ENCODE measurements around the gene KRT17. TPM values are rescaled to one million over a fixed set of nuclear protein-coding genes. Genes with fewer than 3 reads are reported as not detected.
"Not testable (repeated sequence)": the region's sequence is repeated elsewhere in the genome, so short reads cannot be mapped to it uniquely, and the experiment has no call there.

KRT17 gene
- polyA plus RNA-seq, 1 donor from 2014 or later = not detected

- H3K4me3 Mint-ChIP-seq = peak overlapping the region; percentile 52 to 91 (median 80)
- H3K27ac Mint-ChIP-seq = peak overlapping the region in 1 of 3 donors; percentile 83
- no peaks in the 10 kb centered on the region for H3K27me3 Mint-ChIP-seq
- peaks cover 0 to 9% (median 6%) of the 10 kb centered on the region in 3 donors for H3K4me1 Mint-ChIP-seq
- H3K9me3 Mint-ChIP-seq = no peaks in the 10 kb centered on the region
- no peaks in the 10 kb centered on the region for H3K36me3 Mint-ChIP-seq
These were observed 23.6 kb upstream of the KRT17 start for GRCh38 chr17:41647940-41648410.

GRCh38 chr17:41647038-41647813 lies 22.9 kb upstream of the KRT17 start:
- H3K4me3 Mint-ChIP-seq = peak overlapping the region in 1 of 4 donors; percentile 57
- no peak overlapping the region for H3K27ac Mint-ChIP-seq
- H3K27me3 Mint-ChIP-seq = no peaks in the 10 kb centered on the region
- H3K36me3 Mint-ChIP-seq = no peaks in the 10 kb centered on the region
- H3K9me3 Mint-ChIP-seq = no peaks in the 10 kb centered on the region
- H3K4me1 Mint-ChIP-seq = peaks cover 0 to 9% (median 6%) of the 10 kb centered on the region in 3 donors

GRCh38 chr17:41642252-41643156 lies 18.1 kb upstream of the KRT17 start:
- peaks cover 3% of the 10 kb centered on the region for H3K27me3 Mint-ChIP-seq
- no peak overlapping the region for H3K4me3 Mint-ChIP-seq
- no peaks in the 10 kb centered on the region for H3K36me3 Mint-ChIP-seq
- no peaks in the 10 kb centered on the region for H3K9me3 Mint-ChIP-seq
- no peaks in the 10 kb centered on the region for H3K4me1 Mint-ChIP-seq
- no peak overlapping the region for H3K27ac Mint-ChIP-seq

- not testable (repeated sequence) for H3K9me3 Mint-ChIP-seq
These were observed 16.2 kb upstream of the KRT17 start for GRCh38 chr17:41640596-41640995.

GRCh38 chr17:41639492-41640473 lies 15.4 kb upstream of the KRT17 start:
- Mint-ChIP-seq H3K9me3 (no peaks in the 10 kb centered on the region), H3K27me3 (peaks cover 3% of the 10 kb centered on the region), H3K4me3 (no peak overlapping the region), H3K36me3 (no peaks in the 10 kb centered on the region), H3K4me1 (no peaks in the 10 kb centered on the region), H3K27ac (no peak overlapping the region)

More at GRCh38 chr17:41640596-41640995, 16.2 kb upstream of the KRT17 start:
- not testable (repeated sequence) for H3K4me1 Mint-ChIP-seq, H3K27me3 Mint-ChIP-seq, H3K4me3 Mint-ChIP-seq, H3K36me3 Mint-ChIP-seq
- H3K27ac Mint-ChIP-seq = peak overlapping the region in 1 of 3 donors; percentile 71

GRCh38 chr17:41638941-41639340 lies 14.6 kb upstream of the KRT17 start:
- Mint-ChIP-seq H3K27ac (no peak overlapping the region), H3K4me1 (no peaks in the 10 kb centered on the region), H3K27me3 (peaks cover 3% of the 10 kb centered on the region), H3K4me3 (peak overlapping the region in 1 of 4 donors; percentile 65), H3K9me3 (no peaks in the 10 kb centered on the region), H3K36me3 (no peaks in the 10 kb centered on the region)

- Mint-ChIP-seq H3K27ac (no peak overlapping the region), H3K27me3 (peaks cover 3% of the 10 kb centered on the region), H3K9me3 (no peaks in the 10 kb centered on the region), H3K4me1 (no peaks in the 10 kb centered on the region), H3K4me3 (no peak overlapping the region), H3K36me3 (no peaks in the 10 kb centered on the region)
These were observed 13.8 kb upstream of the KRT17 start for GRCh38 chr17:41638194-41638593.

- Mint-ChIP-seq H3K36me3 (no peaks in the 10 kb centered on the region), H3K27me3 (peaks cover 3% of the 10 kb centered on the region), H3K27ac (no peak overlapping the region), H3K9me3 (no peaks in the 10 kb centered on the region), H3K4me3 (no peak overlapping the region), H3K4me1 (no peaks in the 10 kb centered on the region)
These were observed 12.3 kb upstream of the KRT17 start for GRCh38 chr17:41636652-41637051.

GRCh38 chr17:41635121-41636097 lies 11.0 kb upstream of the KRT17 start:
- no peak overlapping the region for H3K27ac Mint-ChIP-seq
- H3K27me3 Mint-ChIP-seq = peaks cover 3% of the 10 kb centered on the region
- no peaks in the 10 kb centered on the region for H3K36me3 Mint-ChIP-seq
- H3K4me3 Mint-ChIP-seq = no peak overlapping the region
- H3K9me3 Mint-ChIP-seq = no peaks in the 10 kb centered on the region
- no peaks in the 10 kb centered on the region for H3K4me1 Mint-ChIP-seq

GRCh38 chr17:41634639-41635038 lies 10.3 kb upstream of the KRT17 start:
- Mint-ChIP-seq H3K4me1 (no peaks in the 10 kb centered on the region), H3K36me3 (no peaks in the 10 kb centered on the region), H3K27me3 (peaks cover 3% of the 10 kb centered on the region), H3K27ac (no peak overlapping the region), H3K9me3 (no peaks in the 10 kb centered on the region), H3K4me3 (no peak overlapping the region)

- Mint-ChIP-seq H3K27me3 (peaks cover 1% of the 10 kb centered on the region), H3K4me3 (no peak overlapping the region), H3K36me3 (no peaks in the 10 kb centered on the region), H3K27ac (no peak overlapping the region), H3K4me1 (no peaks in the 10 kb centered on the region), H3K9me3 (no peaks in the 10 kb centered on the region)
These were observed 9.3 kb upstream of the KRT17 start for GRCh38 chr17:41633556-41634199.

GRCh38 chr17:41632482-41633105 lies 8.2 kb upstream of the KRT17 start:
- no peak overlapping the region for H3K27ac Mint-ChIP-seq
- H3K4me3 Mint-ChIP-seq = no peak overlapping the region
- H3K9me3 Mint-ChIP-seq = no peaks in the 10 kb centered on the region
- H3K36me3 Mint-ChIP-seq = no peaks in the 10 kb centered on the region
- H3K4me1 Mint-ChIP-seq = peaks cover 0 to 2% (median 0%) of the 10 kb centered on the region in 3 donors
- H3K27me3 Mint-ChIP-seq = no peaks in the 10 kb centered on the region

- H3K27me3 Mint-ChIP-seq = no peaks in the 10 kb centered on the region
- H3K9me3 Mint-ChIP-seq = no peaks in the 10 kb centered on the region
- H3K4me3 Mint-ChIP-seq = no peak overlapping the region
- H3K36me3 Mint-ChIP-seq = no peaks in the 10 kb centered on the region
- H3K27ac Mint-ChIP-seq = no peak overlapping the region
- peaks cover 0 to 4% (median 0%) of the 10 kb centered on the region in 3 donors for H3K4me1 Mint-ChIP-seq
These were observed 7.5 kb upstream of the KRT17 start for GRCh38 chr17:41631898-41632285.

All from IgD-negative memory B cell (primary cell).